D721Med (cell line): ENCODE measurements around the gene APOBEC3A.

Experiments
- DNase-seq: peaks from one replicate; pipeline ENCODE4 v3.0.0; 2011; ENCODE audit warnings: low spot score; ENCODE audit not compliant: insufficient read length
- FAIRE-seq: peaks from 2 replicates; lab custom pipeline; 2011; peaks lifted over from hg19 to GRCh38; lab: Jason Lieb, UNC
- TF ChIP-seq, protein P1 (sequence below): IDR thresholded peaks from 2 replicates; pipeline ENCODE4 v1.5.1; 2012; ENCODE audit warnings: mild to moderate bottlenecking, control low read depth; ENCODE audit not compliant: insufficient read depth; ENCODE audit errors: missing control alignments

APOBEC3A gene

DNA sequence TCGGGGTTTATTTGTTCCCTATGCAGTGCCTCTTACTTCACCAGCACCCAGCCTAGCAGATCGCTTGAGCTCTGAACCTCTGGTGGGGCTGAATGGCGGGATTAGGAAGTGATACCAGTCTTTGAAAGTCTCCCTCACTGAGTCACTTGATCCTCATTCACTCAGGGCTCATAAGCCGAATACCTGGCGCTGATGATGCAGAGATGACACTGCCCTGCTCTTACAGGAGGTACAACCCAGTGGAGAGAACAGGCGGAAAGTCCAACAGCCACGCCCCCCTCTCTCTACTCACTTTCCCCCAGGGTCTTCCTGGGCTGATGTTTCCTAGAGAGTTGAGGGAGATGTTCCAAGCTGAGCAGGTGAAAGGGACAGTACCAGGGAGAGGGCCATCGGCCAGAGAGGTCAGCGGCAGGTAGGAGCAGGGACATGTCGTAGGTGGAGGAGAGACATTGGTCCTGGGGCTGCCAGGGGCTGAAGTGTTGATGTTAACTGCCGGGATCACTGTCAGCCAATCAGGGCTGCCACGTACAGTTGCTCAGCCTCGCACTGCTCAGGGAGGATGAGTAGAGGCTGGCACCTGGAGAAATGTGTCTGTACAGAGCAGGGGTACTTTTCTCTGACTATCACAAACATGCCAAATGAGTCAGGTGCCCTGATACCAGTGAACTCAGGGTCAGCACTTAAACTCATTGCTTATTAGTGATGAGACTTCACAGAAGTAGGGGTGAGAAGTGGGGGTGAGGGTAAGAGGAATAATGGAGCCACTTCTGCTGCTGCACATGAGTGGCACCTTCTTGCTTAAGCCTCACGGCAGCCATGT, 9.9 kb upstream of the APOBEC3A start:
- TF ChIP-seq, protein P1, sequence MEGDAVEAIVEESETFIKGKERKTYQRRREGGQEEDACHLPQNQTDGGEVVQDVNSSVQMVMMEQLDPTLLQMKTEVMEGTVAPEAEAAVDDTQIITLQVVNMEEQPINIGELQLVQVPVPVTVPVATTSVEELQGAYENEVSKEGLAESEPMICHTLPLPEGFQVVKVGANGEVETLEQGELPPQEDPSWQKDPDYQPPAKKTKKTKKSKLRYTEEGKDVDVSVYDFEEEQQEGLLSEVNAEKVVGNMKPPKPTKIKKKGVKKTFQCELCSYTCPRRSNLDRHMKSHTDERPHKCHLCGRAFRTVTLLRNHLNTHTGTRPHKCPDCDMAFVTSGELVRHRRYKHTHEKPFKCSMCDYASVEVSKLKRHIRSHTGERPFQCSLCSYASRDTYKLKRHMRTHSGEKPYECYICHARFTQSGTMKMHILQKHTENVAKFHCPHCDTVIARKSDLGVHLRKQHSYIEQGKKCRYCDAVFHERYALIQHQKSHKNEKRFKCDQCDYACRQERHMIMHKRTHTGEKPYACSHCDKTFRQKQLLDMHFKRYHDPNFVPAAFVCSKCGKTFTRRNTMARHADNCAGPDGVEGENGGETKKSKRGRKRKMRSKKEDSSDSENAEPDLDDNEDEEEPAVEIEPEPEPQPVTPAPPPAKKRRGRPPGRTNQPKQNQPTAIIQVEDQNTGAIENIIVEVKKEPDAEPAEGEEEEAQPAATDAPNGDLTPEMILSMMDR, result no peak
- FAIRE-seq (no peak), DNase-seq (no peak)

DNA sequence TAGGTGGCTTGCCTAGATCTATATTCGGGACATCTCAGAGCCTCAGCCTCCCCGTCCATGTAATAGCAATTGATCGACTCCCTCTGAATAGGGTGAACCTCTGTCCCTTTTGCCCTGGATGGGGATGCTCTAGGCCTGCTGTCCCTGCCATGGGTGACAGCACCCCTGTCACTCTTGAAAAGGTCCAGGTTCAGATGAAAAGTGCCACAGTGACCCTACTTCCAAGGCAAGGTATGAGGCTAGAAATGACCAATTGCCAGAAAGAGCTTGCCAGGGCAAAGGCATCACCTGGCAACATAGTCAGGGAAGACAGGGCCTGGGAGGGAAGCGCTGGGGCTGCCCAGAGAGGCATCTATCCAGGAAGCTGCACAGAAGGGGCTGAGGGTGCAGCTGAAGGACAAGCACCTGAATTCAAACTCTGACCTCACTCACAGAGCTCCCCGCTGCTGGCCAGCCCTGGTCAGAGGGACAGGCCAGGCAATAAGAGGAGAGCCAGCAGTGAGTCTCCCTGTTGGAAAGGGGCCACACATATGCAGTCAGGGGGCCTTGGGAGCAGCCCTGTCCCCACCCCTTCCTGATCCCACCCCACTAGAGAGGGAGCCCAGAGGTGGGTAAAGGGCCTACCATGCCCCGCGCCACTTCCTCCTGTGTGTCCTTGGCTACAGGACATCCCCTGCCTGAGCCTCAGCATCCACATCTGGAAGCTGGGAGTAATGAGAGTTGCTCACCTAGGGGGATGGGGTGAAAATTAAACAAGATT, 9.0 kb upstream of the APOBEC3A start:
- FAIRE-seq (no peak), DNase-seq (no peak)
- TF ChIP-seq, protein P1, result no peak

DNA sequence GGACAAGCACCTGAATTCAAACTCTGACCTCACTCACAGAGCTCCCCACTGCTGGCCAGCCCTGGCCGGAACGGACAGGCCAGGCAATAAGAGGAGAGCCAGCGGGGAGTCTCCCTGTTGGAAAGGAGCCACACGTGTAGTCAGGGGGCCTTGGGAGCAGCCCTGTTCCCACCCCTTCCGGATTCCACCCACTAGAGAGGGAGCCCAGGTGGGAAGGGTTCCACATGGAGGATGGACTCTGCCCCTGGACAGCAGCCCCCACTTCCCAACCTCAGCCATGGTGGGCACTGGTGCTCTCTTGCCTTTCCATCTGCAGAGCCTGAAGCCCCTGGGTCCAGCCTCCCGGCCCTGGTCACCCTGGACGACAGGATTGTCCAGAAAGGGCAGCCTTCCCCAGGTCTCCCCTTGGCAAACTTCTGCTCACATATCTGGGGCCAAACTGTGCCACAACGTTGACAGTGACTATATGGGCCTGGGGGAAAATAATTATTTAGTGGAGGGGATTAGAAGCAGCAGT, 7.5 kb upstream of the APOBEC3A start:
- DNase-seq (no peak), FAIRE-seq (no peak)
- TF ChIP-seq, protein P1, result no peak

GRCh38 chr22:38950527-38951295, 6.7 kb upstream of the APOBEC3A start:
- DNase-seq (no peak), FAIRE-seq (no peak)
- TF ChIP-seq, protein P1, result no peak

- TF ChIP-seq, protein P1, result no peak
- FAIRE-seq, result no peak
- no peak for DNase-seq
These were observed 5.7 kb upstream of the APOBEC3A start for GRCh38 chr22:38951734-38952133.

DNA sequence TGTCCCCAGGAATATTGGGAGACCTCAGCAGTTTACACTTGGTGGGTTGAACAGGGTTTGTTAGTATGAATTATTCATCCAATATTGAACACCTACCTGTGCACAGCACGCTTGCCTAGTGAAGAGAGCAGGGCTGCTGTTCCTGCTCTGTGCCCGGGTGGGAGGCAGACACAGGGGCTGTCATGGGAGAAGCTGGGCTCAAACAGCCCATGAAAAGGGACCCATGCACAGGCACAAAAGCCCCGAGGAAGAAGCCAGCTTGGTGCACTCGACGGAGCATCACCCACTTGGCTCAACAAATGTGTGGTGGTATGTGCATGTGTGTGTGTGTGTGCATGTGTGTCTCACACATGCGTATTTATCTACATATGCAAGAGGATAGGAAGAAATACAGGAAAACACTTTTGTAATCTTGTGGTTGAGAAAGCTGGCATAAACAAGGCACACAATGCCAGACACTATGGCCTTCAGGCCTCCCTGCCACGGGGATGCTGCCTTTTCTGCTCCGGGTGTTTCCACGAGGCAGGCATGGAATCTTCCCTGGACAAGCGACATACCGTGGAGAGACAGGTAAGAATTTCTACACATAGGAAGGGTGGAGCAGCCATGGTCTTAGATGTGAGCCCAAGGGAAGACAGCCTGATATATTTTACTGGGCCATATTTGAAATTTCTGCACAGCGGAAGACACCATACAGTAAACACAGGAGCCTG, 5.0 kb upstream of the APOBEC3A start:
- FAIRE-seq, result no peak
- no peak for DNase-seq
- TF ChIP-seq, protein P1, result no peak
